NCI-H2196 treated with DMSO at 0.1 percent for 48 hours (cell line): ENCODE results near the gene P2RY6.

Experiments used
- DNase-seq: peaks from one replicate; lab custom pipeline; 2025; ENCODE audit not compliant: unreplicated experiment; lab: John Stamatoyannopoulos, UW

P2RY6 gene

DNA sequence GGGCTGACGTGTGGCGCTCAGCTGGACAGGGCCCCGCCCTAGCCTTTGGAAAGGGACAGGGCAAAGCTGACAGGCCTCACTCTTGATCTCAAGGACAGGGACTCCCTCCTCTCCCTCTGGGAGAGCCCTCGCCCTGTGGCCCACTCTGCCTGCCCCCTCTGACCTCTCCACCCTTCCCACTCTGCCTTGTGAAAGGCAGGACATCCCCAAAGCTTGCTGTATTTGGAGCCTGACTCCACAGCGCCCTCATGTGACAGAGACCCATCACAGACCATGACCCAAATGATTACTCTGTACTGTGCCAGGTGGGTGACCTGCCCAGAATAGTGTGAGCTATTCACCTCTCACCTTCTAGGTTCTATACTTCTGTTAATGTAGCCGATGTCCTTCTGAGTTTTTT is 35.3 kb upstream of the P2RY6 start:
- DNase-seq = no peak

DNA sequence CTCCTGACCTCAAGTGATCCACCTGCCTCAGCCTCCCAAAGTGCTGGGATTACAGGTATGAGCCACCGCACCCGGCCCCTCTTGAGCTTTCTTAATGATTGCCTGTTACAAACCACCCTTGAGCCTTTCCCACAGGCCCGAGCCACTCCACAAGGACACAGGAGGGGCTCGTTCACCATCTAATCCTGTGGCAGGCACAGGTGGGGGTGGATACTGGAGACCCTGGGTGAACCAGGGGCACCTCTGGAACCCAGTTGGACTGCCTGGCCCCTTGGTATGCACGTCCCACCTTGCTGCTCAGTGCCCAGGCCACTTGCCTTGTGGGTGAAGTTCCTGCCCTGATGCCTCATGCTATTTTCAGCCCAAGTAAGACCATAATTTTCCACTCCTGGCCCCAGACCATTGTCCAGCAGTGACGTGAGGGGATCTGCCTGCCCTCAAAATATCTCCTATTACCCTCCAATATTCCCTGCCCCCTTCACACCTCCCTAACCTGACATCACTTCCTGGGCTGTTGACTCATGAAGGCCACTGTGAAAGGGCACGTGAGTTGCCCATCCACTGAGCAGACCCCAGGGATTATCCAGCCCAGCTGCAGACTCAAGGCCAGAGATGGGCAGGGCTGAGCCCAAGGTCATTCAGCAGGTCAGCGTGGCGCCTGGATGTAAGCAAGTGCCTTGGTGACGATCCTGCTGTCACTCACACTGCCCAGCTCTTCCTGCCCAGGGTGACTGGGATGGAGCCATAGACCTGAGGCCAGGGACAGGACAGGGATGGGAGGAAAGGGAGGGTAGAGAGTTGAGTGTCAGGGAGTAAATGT is 34.5 kb upstream of the P2RY6 start:
- DNase-seq = no peak

DNA sequence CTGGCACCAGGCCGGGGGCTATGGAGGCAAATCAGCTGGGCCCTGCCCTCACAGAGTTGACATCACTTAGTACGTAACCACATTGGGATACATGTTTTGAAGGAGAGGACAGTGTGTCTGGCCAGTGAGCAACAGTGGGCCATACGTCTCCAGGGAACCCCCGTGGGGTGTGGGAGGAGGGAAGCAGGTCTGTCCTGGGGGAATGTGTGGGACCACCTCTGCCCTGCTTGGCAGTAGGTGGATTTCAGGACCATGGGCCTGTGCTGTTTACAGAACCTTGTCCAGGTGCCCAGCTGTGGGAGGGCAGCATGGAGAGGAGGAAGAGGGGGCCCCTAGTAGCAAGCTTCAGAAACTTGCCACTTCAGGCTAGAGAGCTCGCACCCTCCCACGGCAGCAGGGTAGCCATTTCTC is 33.0 kb upstream of the P2RY6 start:
- DNase-seq = no peak

DNA sequence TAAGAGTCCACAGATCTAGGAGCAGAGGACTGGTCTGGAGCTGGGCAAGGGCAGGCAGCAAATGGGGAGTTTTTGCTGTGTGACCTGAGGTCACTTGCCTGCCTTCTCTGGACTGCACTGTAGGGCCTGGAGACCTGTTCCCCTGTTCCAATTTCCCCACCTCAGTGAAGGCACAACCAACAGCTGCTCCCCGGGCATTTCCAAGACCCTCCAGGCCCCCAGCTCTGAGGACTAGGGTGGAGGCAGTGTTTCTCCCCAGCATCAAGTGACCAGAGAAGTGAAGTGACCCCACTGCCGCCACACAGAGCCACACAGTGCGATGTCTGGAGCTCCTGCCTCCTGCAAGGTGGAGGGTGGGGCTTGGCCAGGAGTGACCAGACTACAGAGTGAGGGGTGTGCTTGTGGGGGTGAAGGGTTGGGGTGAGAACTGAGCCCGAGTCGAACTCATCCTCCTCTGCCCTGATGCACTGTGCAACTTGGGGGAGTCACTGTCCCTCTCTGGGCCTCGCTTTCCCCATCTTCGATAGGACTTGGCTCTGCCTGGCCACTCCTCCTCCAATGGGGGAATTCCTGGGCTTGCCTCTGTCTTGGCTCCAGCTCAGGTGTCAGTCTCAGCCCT is 32.5 kb upstream of the P2RY6 start:
- DNase-seq = no peak

DNA sequence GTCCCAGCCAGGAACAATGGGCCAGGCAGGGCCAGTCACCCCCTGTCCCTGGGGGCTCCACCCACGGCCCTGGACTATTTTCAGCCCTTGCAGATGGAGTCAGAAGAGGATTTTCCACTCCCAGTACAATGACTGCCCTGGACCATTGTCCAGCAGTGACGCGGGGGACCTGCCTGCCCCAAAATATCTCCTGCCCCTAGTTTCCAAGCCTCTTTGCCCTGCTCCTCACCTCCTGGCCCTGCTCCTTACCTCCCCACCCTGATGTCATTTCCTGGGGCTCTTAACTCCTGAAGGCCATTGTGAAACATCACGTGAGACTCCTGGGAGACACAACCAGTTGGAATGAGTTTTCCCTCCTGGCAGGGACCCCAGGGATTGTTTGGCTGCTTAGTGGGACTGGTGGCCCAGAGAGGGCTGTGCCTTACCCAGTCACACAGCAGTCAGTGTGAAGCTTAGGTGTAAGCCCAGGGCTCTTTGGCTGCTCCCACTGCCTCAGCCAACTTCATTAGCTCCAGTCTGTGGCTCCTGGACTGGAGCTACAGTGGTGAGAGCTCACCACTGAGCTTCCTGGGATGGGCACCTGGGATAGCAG is 31.9 kb upstream of the P2RY6 start:
- DNase-seq = no peak

DNA sequence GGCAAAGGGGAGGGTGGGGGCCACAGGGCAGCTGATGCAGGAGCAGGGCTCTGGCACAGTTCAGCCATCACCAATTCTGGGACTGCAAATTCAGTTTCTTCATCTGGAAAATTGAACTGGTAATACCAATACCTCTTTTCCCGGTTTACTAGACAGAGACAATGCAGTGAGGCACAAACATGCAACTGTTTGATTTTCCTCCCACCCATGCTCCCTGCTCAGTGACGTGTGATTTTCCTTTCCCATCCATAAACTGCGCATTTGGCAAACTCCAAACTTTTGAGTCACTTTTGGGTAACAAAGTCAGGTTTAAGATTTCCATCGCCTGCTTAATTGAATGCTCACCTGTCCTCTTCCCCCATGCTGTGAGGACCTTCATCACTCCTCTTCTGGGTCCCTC is 30.8 kb upstream of the P2RY6 start:
- DNase-seq = no peak

DNA sequence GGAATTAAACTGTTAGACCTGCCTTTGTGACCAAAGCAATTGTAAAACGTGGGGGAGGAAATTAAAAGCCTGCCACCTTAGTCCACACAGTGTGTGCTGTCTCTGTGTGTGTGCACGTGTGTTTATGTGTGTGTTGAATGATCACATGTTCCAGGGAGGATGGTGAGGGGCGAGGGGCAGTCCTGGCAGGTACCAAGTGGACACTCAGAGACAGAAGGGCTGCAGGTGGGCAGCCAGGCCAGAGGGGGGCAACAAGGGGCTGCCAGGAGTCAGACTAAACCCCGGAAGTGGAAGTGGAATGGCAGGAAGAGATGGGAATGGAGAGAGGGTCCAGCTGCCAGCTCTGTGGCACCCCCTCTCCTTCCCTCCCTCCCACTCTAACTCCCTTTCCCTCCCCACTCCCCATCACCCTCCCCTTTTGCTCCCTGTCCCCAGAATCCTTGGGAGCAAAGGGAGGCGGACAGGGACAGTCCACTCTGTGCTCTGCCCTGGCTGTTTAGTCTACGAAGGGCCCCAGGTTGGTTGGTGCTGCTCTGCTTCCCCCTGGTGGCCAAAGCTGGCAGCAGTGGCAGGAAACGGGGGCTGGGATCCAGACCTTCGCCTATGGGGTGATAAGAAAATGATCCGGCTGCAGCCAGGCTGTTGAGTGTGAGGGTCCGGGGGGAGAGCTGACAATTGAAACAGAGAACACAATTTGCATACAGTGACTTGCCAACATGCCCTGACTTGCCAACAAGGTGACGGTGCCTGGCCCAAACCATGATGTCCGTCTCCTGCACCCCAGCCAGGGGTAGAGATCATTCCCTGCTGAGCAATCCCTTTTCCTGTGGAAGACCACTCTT is 29.7 kb upstream of the P2RY6 start:
- DNase-seq = peak; percentile 24

DNA sequence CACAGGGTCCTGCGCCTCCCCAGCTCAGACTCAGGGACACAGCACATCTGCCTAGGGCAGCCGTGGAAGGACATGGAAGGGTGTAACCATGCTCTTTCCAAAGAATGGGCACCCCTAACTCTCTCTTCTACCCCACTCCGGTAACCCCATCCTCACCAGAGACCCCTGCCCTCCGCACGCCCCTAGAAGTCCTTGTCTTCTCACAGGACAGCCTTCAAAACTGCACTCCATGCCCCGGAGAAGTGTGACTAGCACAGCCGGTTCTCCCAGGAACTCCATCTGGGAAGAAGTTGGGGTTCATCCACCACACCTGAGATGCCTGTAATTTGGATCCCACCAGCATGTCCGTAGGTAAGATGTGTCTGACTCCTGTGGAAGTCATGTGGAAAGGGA is 29.0 kb upstream of the P2RY6 start:
- no peak for DNase-seq

DNA sequence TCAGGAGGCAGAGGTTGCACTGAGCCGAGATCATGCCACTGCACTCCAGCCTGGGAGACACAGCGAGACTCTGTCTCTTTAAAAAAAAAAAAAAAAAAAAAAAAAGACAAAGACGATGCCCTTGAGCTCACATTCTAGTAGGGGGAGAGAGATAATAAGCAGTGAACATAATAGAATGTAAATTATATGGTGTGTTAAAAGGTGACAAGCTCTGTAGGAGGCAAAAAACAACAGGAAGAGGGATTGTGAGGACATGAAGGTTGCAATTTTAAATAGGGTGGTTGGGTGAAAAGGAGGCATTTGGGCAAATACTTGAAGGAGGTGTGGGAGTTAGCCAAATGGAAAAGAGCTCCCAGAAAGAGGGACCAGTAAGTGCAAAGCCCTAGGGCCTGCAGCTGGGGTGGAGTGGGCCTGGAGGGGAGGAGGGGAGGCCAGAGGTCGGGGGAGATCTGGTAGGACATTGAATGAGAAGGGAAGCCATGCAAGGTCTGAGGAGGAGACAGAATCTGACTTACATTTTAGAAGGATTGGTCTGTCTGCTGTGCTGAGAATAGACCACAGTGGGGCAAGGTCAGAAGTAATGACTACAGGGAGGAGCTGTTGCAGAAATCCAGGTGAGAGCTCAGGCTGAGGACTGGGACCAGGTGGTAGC is 27.4 kb upstream of the P2RY6 start:
- DNase-seq = no peak

DNA sequence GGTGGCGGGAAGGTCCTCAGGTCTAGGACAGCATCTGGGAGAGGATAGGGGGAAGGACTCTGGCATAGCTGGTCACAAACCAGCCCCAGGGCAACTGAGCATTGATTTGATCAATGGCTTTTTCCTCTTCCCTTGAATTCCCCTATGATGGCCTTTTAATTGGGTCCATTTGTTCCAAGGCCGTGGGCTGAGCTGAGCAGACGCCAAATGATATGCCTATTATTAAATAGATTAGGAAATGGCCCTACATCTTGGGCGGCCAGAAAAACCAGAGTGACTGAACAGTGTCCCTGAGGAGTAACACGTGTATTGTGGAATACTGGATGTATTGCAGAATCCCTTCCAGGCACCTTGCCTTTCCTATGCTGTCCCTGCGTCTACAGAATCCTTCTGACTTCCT is 26.7 kb upstream of the P2RY6 start:
- no peak for DNase-seq

DNA sequence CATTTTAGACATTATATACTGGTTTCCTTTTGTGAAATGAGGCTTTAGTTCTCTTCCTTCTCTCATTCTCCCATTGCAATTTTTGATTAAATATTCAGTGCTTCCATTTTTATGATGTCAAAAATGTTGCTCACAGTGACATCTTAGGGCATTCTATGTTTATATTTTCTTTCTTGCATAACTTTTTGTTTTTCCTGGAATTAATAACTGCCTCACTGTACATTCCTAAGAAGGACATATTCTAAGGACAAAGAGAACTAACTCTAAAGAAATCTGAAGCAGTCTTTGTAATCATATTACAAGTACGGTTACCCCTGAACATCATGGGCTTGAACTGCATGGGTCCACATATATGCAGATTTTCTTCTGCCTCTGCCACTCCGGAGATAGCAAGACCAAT is 25.8 kb upstream of the P2RY6 start:
- DNase-seq = no peak

DNA sequence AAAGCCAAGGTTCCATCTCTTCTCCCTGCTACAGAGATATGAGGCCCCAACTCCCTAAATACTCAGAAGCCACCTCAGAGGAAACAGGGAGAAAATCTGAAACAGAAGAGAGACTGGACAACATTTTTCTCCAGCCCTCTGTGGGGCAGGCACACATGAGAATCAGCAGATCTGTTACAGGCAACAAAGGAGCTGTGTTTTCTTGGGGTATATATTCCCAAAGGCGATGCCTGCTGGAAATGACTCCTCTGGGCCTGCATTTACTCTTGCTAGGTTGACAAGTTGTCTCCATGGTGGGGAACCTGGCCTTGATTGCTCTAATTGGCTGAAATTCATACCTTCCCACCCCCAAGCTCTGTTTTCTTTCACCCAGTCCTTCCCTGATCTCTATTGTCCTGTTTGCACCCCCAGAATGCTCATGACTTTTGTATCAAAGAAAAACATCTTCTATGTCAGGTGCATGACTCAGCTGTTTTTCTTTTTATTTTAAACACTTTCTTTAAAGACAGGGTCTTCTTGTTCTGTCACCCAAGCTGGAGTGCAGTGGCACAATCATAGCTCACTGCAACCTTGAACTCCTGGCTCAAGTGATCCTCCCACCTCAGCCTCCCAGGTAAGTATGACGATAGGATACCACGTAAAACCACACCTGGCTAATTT is 23.5 kb upstream of the P2RY6 start:
- DNase-seq = no peak

DNA sequence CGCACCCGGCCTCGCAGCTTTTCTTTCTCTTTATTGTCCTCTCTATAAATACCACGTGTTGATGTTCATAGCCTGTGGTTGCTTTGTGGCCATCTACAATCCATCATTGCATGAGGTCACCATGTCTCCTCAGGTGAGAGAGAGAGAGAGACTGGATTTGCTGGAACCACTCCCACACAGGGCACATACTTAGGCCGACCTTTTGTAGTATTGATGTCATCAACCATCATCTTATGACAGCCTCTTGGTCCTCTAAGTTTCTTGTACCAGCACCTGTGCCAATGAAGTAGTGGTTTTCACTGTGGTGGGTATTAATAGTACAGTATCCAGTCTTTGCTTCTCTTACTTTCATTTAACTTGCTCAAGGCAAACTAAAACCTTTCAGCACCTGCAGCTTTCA is 22.8 kb upstream of the P2RY6 start:
- DNase-seq = no peak

DNA sequence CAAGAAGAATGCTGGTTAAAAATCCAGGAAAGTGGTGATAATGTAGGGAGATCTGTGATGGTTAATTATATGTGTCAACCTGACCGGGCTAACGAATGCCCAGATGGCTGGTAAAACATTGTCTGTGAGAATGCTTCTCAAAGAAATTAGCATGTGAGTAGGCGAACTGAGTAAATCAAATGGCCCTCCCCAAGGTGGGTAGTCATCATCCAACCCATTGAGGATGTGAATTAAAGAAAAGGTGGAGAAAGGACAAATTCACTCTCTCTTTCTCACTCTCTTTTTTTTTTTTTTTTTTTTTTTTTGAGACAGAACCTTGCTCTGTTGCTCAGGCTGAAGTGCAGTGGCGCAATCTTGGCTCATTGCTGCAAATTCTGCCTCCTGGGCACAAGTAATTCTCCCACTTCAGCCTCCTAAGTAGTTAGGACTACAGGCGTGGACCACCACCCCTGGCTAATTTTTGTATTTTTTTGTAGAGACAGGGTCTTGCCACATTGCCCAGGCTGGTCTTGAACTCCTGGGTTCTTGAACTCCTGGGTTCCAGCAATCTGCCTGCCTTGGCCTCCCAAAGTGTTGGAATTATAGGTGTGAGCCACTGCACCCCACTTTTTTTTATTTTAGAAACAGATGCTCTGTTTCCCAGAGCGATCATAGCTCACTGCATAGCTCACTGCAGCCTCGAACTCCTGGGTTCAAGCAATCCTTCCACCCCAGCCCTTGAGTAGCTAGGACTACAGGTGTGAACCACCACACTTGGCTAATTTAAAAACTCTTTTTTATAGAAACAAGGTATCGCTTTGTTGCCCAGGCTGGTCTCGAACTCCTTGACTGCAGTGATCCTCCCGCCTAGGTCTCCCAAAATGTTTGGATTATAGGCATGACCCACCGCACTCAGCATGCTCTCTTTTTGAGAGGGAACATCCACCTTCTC is 22.0 kb upstream of the P2RY6 start:
- no peak for DNase-seq

DNA sequence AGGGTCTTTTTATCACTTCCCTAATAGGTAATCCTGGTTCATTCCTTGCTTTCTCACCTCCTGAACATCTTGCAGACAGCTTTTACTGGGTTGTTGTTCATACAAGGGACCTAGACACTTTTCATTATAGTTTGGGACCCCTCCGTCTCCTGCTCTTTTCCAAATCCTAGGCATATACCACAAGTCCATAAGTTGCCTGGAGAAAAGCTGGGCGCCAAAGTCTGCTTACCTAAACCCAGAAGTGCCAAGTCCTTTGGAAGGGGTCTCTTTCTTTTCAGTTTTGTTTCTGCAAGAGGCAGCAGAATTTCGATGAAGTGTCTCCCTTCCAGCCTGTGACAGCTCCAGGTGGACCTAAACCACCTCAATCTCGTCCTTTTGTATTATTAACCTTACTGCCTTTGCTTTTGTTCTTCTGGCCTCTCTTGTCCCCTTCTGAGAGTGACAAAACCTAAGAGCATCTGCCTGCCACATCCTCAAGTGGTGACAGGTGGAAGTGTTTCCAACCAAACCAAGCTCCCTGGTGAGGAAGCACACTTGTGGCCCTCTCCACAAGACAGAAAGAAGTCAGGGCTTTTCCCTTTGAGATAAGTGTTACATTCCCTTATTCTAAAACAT is 19.5 kb upstream of the P2RY6 start:
- DNase-seq = no peak

DNA sequence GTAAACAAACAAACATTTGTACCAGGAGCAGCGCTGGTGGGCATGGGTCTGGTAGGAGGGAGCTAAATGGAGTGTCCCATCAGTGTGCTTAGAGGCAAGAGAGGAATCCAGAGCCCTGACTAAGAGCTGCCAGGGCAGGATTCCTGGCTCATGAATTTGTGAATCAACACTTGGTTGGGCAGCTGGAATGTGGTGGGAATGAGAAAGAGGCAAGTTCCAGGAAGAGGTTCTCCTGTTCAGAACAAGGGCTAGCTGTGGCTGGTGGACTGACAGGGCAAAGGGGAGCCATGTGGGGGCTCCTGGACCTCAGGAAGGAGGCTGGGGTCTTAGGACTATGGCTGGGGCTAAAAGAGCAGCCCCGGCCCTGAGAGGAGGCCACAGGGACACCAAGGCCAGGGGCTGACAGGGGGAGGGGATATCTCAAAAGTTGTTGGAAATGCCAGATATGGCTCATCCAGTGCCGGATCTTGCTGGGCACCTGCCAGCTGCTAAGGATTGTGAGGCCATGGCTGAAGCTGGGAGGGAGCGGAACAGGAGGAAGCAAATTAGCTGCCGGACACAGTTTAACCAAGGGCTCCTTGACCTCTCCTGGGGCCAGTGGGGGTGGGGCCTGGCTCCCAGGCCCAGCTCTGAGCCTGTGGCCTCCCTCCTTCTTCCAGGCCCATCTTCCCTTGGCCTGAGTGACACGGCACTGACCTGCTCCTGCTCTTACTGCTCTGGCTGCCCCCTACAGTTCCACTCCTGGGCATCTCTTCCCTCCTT is 14.6 kb upstream of the P2RY6 start:
- DNase-seq = no peak

DNA sequence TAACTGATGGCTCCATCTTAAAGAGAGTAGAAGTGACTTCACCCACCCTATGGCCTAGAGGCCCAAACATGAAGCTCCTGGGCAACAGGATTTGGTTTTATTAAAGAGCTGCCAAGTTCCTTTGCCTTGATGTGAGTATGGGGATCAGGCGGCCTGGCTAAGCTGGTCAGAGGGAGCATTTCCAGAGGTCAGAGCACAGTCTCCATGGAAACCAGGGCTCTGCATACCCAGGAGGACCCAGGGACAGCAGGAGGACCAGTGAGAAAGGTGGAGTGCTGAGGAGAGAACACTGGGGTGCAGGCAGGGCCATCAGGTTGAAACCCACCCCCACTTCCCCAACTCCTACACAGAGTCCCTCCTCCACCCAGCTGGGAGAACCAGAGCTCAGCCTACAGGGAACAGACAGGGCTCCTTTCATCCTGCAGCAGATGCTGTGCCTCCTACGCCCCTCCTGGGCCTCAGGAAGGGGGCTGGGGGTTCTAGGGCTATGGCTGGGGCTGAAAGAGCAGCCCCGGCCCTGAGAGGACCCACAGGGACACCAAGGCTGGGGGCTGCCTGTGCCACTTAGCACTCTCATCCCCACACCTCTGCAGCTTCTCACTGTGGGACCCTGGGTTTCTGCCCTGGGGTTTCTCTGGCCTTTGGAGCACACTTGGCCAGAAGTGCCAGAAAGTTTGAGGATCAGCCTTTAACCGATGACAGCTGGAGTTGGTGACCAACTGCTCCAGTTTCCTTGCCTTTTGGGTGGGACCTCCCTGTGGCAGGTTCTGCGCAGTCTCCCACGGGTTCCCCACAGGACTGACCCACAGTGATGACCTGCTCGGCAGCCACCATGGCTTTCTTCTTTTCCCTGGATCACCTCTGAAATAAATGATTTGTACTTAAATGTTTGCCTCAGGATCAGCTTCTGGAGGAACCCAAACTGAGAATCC is 13.8 kb upstream of the P2RY6 start:
- no peak for DNase-seq
